ENCODE results near the gene SDHC.

Gene SDHC, protein sequence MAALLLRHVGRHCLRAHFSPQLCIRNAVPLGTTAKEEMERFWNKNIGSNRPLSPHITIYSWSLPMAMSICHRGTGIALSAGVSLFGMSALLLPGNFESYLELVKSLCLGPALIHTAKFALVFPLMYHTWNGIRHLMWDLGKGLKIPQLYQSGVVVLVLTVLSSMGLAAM

DNA sequence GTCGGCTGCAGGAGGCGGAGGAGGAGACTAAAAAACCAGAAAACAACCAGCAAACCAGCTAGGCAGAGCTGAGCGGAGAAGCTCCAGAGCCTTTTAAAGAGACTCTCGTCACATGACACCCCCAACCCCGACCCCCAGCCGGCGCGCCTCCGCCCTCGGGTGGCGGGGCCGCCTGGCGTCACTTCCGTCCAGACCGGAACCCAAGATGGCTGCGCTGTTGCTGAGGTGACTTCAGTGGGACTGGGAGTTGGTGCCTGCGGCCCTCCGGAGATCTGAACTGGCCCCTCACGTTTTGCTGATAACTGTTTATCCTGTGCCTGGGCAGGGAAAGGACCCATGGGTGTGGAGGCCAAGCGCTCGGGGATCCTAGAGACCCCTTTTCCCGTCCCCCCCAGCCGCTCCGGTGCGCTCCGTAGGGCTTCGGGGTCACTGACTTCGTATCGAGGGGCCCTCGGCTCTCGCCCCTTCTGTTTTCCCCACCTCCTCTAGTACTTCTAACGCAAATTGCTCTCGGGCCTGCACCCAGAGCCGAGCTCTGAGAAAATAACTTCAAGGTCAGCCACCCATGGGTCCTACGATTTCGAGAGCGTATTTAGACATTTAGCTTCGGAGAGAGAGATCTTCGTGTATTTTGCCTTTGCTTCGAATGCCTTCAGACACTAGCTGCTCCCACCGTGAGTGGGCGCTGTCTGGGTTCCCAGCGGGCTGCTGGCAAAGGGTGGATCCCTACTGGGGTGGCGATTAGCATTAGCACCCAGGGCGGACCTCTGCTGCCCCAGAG is at the start of gene SDHC:
Gene SDHC, plus strand, starts transcription at position 181 of the 781 bp plus-strand sequence. Its CDS starts 25 bp downstream, at position 206.
- peak; percentile 86 for DNase-seq (ENCODE audit: low read depth)

- no peak for DNase-seq (ENCODE audit: low read depth)
These were observed 48.9 kb upstream of the SDHC start for GRCh38 chr1:161265305-161265704.

GRCh38 chr1:161266202-161266601 is 48.0 kb upstream of the SDHC start:
- no peak for DNase-seq (ENCODE audit: low read depth)

GRCh38 chr1:161266836-161267235 is 47.3 kb upstream of the SDHC start:
- no peak for DNase-seq (ENCODE audit: low read depth)

GRCh38 chr1:161267321-161267720 is 46.9 kb upstream of the SDHC start:
- no peak for DNase-seq (ENCODE audit: low read depth)

DNA sequence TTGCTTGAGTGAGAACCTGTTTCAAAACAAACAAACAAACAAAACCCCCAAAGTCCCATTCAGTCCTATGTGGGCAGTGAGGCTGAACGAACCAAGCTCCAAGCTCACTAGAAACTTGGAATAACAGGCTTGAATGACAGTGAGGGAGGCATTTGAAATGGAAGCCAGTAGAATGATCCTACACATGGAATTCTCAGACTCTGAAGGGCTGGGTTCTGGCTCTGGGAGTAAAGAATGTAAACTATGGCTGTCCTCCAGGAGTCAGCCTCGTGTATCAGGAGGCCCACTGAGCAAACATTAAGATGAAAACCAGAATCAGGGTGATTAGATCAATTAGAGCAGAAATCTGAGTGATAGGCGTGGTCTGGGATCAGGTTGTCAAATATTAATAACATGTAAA is 40.8 kb upstream of the SDHC start:
- DNase-seq (ENCODE audit: low read depth) = no peak

GRCh38 chr1:161274874-161275273 is 39.3 kb upstream of the SDHC start:
- DNase-seq (ENCODE audit: low read depth) = no peak

GRCh38 chr1:161282991-161283390 is 31.2 kb upstream of the SDHC start:
- DNase-seq (ENCODE audit: low read depth) = no peak

DNA sequence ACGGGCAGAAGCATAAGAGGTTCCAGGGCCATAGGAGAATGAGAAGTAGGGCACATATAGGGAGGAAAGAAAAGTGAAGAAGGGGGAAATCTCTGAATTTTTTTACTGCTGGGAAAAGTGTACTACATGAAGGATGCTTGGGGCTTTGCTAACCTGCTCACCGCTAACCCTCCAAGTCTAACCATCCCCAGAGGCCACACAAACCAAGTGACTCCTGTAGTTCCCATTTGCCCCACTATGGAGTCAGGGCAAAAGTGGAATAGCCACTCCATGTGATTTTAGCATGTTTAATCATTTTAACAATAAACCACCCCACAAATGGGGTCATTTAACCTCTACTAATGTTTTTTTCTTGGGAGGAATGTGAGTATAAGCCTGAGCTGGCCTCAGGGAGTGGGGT is 29.1 kb upstream of the SDHC start:
- no peak for DNase-seq (ENCODE audit: low read depth)

DNA sequence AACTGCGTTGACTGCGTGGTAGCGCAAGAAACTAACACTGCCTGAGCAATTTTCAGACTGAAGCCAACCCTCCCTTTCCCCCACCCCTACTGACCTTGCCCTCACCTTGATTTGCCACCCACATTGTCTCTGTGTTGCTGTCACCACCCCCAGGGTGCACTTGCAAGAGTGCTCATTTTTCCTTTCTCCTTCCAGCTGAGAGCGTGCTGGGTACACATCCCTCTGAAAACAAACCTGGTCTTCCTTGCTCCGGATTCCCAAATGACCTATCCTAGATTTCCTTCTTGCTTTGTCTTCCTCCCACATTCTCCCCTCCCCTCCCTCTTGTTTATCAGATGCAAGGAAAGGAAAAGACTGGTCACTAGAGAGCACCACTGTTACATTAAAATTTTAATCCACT is 28.7 kb upstream of the SDHC start:
- DNase-seq (ENCODE audit: low read depth) = no peak

- no peak for DNase-seq (ENCODE audit: low read depth)
These were observed 26.6 kb upstream of the SDHC start for GRCh38 chr1:161287482-161288054.

- no peak for DNase-seq (ENCODE audit: low read depth)
These were observed 23.4 kb upstream of the SDHC start for GRCh38 chr1:161290779-161291178.

- no peak for DNase-seq (ENCODE audit: low read depth)
These were observed 16.8 kb upstream of the SDHC start for GRCh38 chr1:161297415-161297814.

DNA sequence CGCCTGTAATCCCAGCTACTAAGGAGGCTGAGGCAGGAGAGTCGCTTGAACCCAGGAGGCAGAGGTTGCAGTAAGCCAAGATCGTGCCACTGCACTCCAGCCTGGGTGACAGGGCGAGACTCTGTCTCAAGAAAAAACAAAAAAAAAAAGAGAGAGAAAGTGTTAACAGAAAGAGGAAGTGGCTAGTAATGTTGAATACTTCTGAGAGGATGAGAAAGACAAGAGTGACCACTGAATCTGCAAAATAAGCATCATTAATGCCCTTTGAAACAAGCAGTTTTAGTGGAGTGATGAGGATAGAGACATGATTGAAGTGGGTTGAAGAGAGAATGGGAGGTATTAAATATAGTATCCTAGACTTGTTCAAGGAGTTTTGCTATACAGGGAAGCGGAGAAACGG is 16.1 kb upstream of the SDHC start:
- no peak for DNase-seq (ENCODE audit: low read depth)

GRCh38 chr1:161299347-161299746 is 14.8 kb upstream of the SDHC start:
- DNase-seq (ENCODE audit: low read depth) = no peak

GRCh38 chr1:161300478-161300877 is 13.7 kb upstream of the SDHC start:
- DNase-seq (ENCODE audit: low read depth) = no peak

DNA sequence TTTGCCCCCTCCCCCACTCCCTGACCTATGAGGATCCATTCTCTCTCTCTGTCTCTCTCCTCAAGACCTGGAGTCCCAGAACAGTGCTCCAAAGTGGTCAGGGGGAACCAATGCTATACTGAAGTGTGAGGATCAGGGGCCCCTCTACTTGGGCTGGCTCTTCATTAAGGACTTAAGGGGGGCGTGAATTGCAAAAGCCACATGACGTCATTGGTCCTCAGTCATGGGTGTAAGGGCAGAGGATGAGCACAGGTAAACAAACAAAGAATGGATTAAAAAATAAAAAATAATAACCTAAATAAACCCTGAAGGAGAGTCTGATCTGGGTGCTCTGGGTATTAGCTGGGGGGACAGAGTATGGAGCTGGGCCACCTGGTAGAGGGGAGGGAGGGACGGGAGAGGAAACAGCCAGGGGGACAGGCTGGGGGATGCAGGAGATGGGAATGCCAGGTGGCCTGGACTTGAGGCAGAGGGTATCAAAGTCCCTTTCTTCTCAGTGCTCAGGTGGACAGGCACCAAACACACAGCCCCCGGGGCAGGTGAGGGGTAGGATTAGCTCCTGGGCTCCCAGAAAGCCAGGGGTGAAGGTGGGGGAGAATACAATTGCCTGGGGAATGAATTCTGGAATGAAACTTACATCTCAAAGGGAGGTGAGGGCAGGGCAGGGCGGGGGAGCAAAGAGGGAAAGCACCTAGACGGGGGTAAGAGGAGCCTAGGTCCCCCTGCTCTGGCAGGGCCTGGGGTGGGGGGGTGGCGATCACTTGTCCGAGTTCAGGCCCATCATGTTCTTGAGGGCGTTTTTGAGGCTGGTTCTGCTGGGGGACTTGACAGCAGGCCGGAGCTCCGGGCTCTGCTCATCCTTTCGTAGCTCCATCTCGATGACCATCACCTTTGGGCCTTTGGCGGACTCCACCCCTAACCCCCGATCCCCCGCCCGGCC is 9.0 kb upstream of the SDHC start:
- DNase-seq (ENCODE audit: low read depth) = no peak

GRCh38 chr1:161305867-161306519 is 8.2 kb upstream of the SDHC start:
- DNase-seq (ENCODE audit: low read depth) = peak; percentile 26

- DNase-seq (ENCODE audit: low read depth) = peak; percentile 70
These were observed 6.9 kb upstream of the SDHC start for GRCh38 chr1:161307230-161307768.

- DNase-seq (ENCODE audit: low read depth) = no peak
These were observed 6.1 kb upstream of the SDHC start for GRCh38 chr1:161307892-161308638.

GRCh38 chr1:161309868-161310267 is 4.3 kb upstream of the SDHC start, which contains the start of gene MPZ:
TSS of gene MPZ (minus strand) at chr1:161309968. CDS start at chr1:161309905, 63 bp downstream.
- DNase-seq (ENCODE audit: low read depth) = no peak
